GM23338 (cell line): Measurements from ENCODE around the gene TBX19. TPM values are rescaled to one million over a fixed set of nuclear protein-coding genes. Genes with fewer than 3 reads are reported as not detected.

ENCODE experiments used
- ATAC-seq: fragments of 200-7000 bp; cut with Tn5 transposase; 3 replicates; pipeline ENCODE4 v1.9.1; 2020
- DNase-seq: peaks from one replicate; pipeline ENCODE4 v3.0.0-alpha.2; 2015; ENCODE audit warnings: low spot score
- H2AFZ ChIP-seq: fragments of 200-600 bp; sonication (generic); 2 replicates; pipeline ENCODE4 v1.8.0; 2016; ENCODE audit warnings: antibody characterized with exemption, mild to moderate bottlenecking, moderate library complexity
- H3F3A ChIP-seq: fragments of 200-600 bp; sonication (generic); replicated peaks from 2 replicates; pipeline ENCODE4 v1.8.0; 2017; ENCODE audit warnings: antibody characterized with exemption, mixed run types, low read depth
- H3K27ac ChIP-seq: fragments of 200-600 bp; sonication (generic); 2 replicates; pipeline ENCODE4 v1.6.1; 2016; ENCODE audit warnings: low read depth
- H3K27me3 ChIP-seq: fragments of 200-600 bp; sonication (generic); 2 replicates; pipeline ENCODE4 v1.8.0; 2016; ENCODE audit warnings: mild to moderate bottlenecking, mixed run types, moderate library complexity; ENCODE audit not compliant: insufficient read depth
- H3K36me3 ChIP-seq: fragments of 200-600 bp; sonication (generic); 2 replicates; pipeline ENCODE4 v1.8.0; 2016; ENCODE audit warnings: mild to moderate bottlenecking; ENCODE audit not compliant: insufficient read depth
- H3K4me1 ChIP-seq: fragments of 200-600 bp; sonication (generic); 2 replicates; pipeline ENCODE4 v1.8.0; 2016; ENCODE audit warnings: mild to moderate bottlenecking, moderate library complexity; ENCODE audit not compliant: insufficient read depth
- H3K4me2 ChIP-seq: fragments of 200-600 bp; sonication (generic); 2 replicates; pipeline ENCODE4 v1.7.1; 2017; ENCODE audit warnings: mixed run types
- H3K4me3 ChIP-seq: fragments of 200-600 bp; sonication (generic); 2 replicates; pipeline ENCODE4 v1.6.1; 2016; ENCODE audit warnings: mixed run types
- H3K79me2 ChIP-seq: fragments of 200-600 bp; sonication (generic); replicated peaks from 2 replicates; pipeline ENCODE4 v1.8.0; 2017; ENCODE audit warnings: mild to moderate bottlenecking; ENCODE audit not compliant: insufficient read depth
- H3K9me2 ChIP-seq: fragments of 200-600 bp; sonication (generic); 2 replicates; pipeline ENCODE4 v1.8.0; 2017; ENCODE audit not compliant: insufficient read depth
- H4K20me1 ChIP-seq: fragments of 200-600 bp; sonication (generic); replicated peaks from 2 replicates; pipeline ENCODE4 v1.8.0; 2017; ENCODE audit warnings: mild to moderate bottlenecking; ENCODE audit not compliant: insufficient read depth
- H3K27ac Mint-ChIP-seq: 2 replicates; pipeline ENCODE4 v1.8.0; 2020; ENCODE audit warnings: inconsistent platforms, mild to moderate bottlenecking, moderate library complexity, mixed read lengths
- H3K27me3 Mint-ChIP-seq: 3 replicates; pipeline ENCODE4 v1.8.0; 2022; ENCODE audit warnings: low read depth, mild to moderate bottlenecking, moderate library complexity, mixed read lengths, inconsistent platforms; ENCODE audit not compliant: insufficient read depth, poor library complexity
- H3K36me3 Mint-ChIP-seq: 3 replicates; pipeline ENCODE4 v1.8.0; 2021; ENCODE audit warnings: low read depth, mild to moderate bottlenecking, inconsistent platforms, moderate library complexity, mixed read lengths
- H3K4me1 Mint-ChIP-seq: 3 replicates; pipeline ENCODE4 v1.8.0; 2020; ENCODE audit warnings: mild to moderate bottlenecking, inconsistent platforms, mixed read lengths
- H3K4me3 Mint-ChIP-seq: 3 replicates; pipeline ENCODE4 v1.8.0; 2021; ENCODE audit warnings: moderate library complexity, mild to moderate bottlenecking, inconsistent platforms, mixed read lengths
- H3K9me3 Mint-ChIP-seq: 3 replicates; pipeline ENCODE4 v1.8.0; 2020; ENCODE audit warnings: moderate library complexity, mild to moderate bottlenecking, inconsistent platforms, mixed read lengths
- CREB1 ChIP-seq: fragments of 250-450 bp; sonication (Bioruptor Pico); IDR thresholded peaks from 2 replicates; pipeline ENCODE4 v1.5.0; 2020; ENCODE audit warnings: low read depth, mild to moderate bottlenecking, moderate library complexity
- CTCF ChIP-seq, 2 experiments: fragments of 200-600 bp in 1 of 2; sonication (generic) in 1 of 2; conservative IDR thresholded peaks; 2 replicates each; pipeline versions ENCODE4 v1.5.1 to v1.6.1; 2016 to 2017; ENCODE audit warnings: antibody characterized with exemption in 2 of 2, low read depth in 2 of 2, mild to moderate bottlenecking in 2 of 2, moderate library complexity in 1 of 2
- ETS1 ChIP-seq: IDR thresholded peaks from 2 replicates; pipeline ENCODE4 v1.6.1; 2016; ENCODE audit warnings: antibody characterized with exemption
- ZNF462 ChIP-seq: fragments of 250-450 bp; sonication (Bioruptor Pico); IDR thresholded peaks from 2 replicates; pipeline ENCODE4 v1.5.0; 2020; ENCODE audit warnings: mild to moderate bottlenecking, moderate library complexity
- polyA plus RNA-seq: library from polyadenylated mRNA; unstranded; fragments of >200 nt; fragmentation: Nextera tagmentation; extraction: Ambion mirVana; gene quantifications from 2 replicates; pipeline ENCODE4 v1.2.1, GENCODE V29; 2016
- total RNA-seq: library from RNA; depleted of rRNA; stranded (reverse); fragments of >200 nt; shearing (Covaris generic); gene quantifications from 2 replicates; pipeline ENCODE4 v1.2.3, GENCODE V29; 2014

Gene TBX19
- total and polyA plus RNA-seq, 2 experiments from 2014 or later, result 0.76 to 1.1 TPM

GRCh38 chr1:168264296-168264695 is 16.4 kb upstream of the TBX19 start (continued):
- TF ChIP-seq ZNF462 (CRISPR knock-in tag), result no peak

GRCh38 chr1:168265596-168265995 is 15.1 kb upstream of the TBX19 start:
- Histone ChIP-seq H2AFZ (no peak overlapping the region), H4K20me1 (no peaks in the 10 kb centered on the region), H3K79me2 (no peaks in the 10 kb centered on the region), H3K27me3 (no peaks in the 10 kb centered on the region), H3K4me1 (peaks cover 3% of the 10 kb centered on the region; the same call in 1 of the 2 replicates), H3K36me3 (no peaks in the 10 kb centered on the region; the same call in 1 of the 2 replicates), H3K4me2 (no peak overlapping the region), H3K27ac (no peak overlapping the region), H3K4me3 (no peak overlapping the region), H3K9me2 (0 out of 2 replicates have a peak, but pooled peaks cover 5% of the 10 kb centered on the region), H3F3A (no peaks in the 10 kb centered on the region)
- no peak for ATAC-seq
- peaks cover 8% of the 10 kb centered on the region for H3K4me1 Mint-ChIP-seq
- DNase-seq, result no peak
- H3K9me3 Mint-ChIP-seq, result peaks cover 9% of the 10 kb centered on the region; the same call in 2 of the 3 replicates
- no peak overlapping the region for H3K4me3 Mint-ChIP-seq
- H3K36me3 Mint-ChIP-seq, result peaks cover 10% of the 10 kb centered on the region
- no peaks in the 10 kb centered on the region for H3K27me3 Mint-ChIP-seq
- H3K27ac Mint-ChIP-seq, result no peak overlapping the region
- TF ChIP-seq CREB1 (CRISPR knock-in tag) (no peak), CTCF (conservative IDR thresholded peaks at IDR 0.05; ENCODE audit: low read depth in 2 of 2) (no peak), ETS1 (no peak), ZNF462 (CRISPR knock-in tag) (no peak)
